ENCODE results near the gene USP3.
A peak's percentile ranks its signal among the peaks of the same experiment; 100 is the strongest.
"Not testable (repeated sequence)": the region's sequence is repeated elsewhere in the genome, so short reads cannot be mapped to it uniquely, and the experiment has no call there.

Gene USP3

GRCh38 chr15:63528138-63528659, 23.8 kb downstream of the USP3 start:
- Mint-ChIP-seq H3K27ac (peak overlapping the region; percentile 68), H3K4me1 (ENCODE audit: low read depth) (peaks cover 98% of the 10 kb centered on the region), H3K9me3 (ENCODE audit: low read depth) (no peaks in the 10 kb centered on the region), H3K4me3 (peak overlapping the region; percentile 51), H3K27me3 (no peaks in the 10 kb centered on the region), H3K36me3 (peaks cover 5% of the 10 kb centered on the region)

GRCh38 chr15:63530235-63530634, 25.8 kb downstream of the USP3 start:
- H3K27me3 Mint-ChIP-seq, result no peaks in the 10 kb centered on the region
- peak overlapping the region; percentile 81 for H3K27ac Mint-ChIP-seq
- H3K36me3 Mint-ChIP-seq, result peaks cover 3% of the 10 kb centered on the region
- peaks cover 94% of the 10 kb centered on the region for H3K4me1 Mint-ChIP-seq (ENCODE audit: low read depth)
- no peak overlapping the region for H3K4me3 Mint-ChIP-seq
- no peaks in the 10 kb centered on the region for H3K9me3 Mint-ChIP-seq (ENCODE audit: low read depth)

- peaks cover 94% of the 10 kb centered on the region for H3K4me1 Mint-ChIP-seq (ENCODE audit: low read depth)
- H3K9me3 Mint-ChIP-seq (ENCODE audit: low read depth), result no peaks in the 10 kb centered on the region
- H3K27ac Mint-ChIP-seq, result peak overlapping the region; percentile 81
- H3K36me3 Mint-ChIP-seq, result peaks cover 3% of the 10 kb centered on the region
- no peaks in the 10 kb centered on the region for H3K27me3 Mint-ChIP-seq
- H3K4me3 Mint-ChIP-seq, result peak overlapping the region; percentile 31
These were observed 26.4 kb downstream of the USP3 start for GRCh38 chr15:63530752-63531299.

- Mint-ChIP-seq H3K36me3 (peaks cover 1% of the 10 kb centered on the region), H3K4me3 (no peak overlapping the region), H3K27me3 (no peaks in the 10 kb centered on the region), H3K4me1 (ENCODE audit: low read depth) (peaks cover 92% of the 10 kb centered on the region), H3K27ac (no peak overlapping the region), H3K9me3 (ENCODE audit: low read depth) (no peaks in the 10 kb centered on the region)
These were observed 27.2 kb downstream of the USP3 start for GRCh38 chr15:63531586-63531985.

GRCh38 chr15:63532307-63532744, 27.9 kb downstream of the USP3 start:
- no peaks in the 10 kb centered on the region for H3K36me3 Mint-ChIP-seq

GRCh38 chr15:63534888-63535287, 30.5 kb downstream of the USP3 start:
- H3K27ac Mint-ChIP-seq; H3K9me3 Mint-ChIP-seq (ENCODE audit: low read depth); H3K4me3 Mint-ChIP-seq; H3K36me3 Mint-ChIP-seq; H3K27me3 Mint-ChIP-seq: not testable (repeated sequence)
- H3K4me1 Mint-ChIP-seq (ENCODE audit: low read depth), result peaks cover 73% of the 10 kb centered on the region

More at GRCh38 chr15:63532307-63532744, 27.9 kb downstream of the USP3 start:
- H3K27me3 Mint-ChIP-seq, result no peaks in the 10 kb centered on the region
- H3K27ac Mint-ChIP-seq, result peak overlapping the region; percentile 29
- H3K9me3 Mint-ChIP-seq (ENCODE audit: low read depth), result no peaks in the 10 kb centered on the region
- H3K4me1 Mint-ChIP-seq (ENCODE audit: low read depth), result peaks cover 87% of the 10 kb centered on the region
- no peak overlapping the region for H3K4me3 Mint-ChIP-seq

GRCh38 chr15:63535689-63536088, 31.3 kb downstream of the USP3 start:
- Mint-ChIP-seq H3K27me3 (no peaks in the 10 kb centered on the region), H3K36me3 (no peaks in the 10 kb centered on the region)

GRCh38 chr15:63538876-63539275, 34.5 kb downstream of the USP3 start:
- Mint-ChIP-seq H3K27ac (no peak overlapping the region), H3K27me3 (no peaks in the 10 kb centered on the region), H3K4me3 (no peak overlapping the region), H3K9me3 (ENCODE audit: low read depth) (no peaks in the 10 kb centered on the region), H3K36me3 (peaks cover 6% of the 10 kb centered on the region), H3K4me1 (ENCODE audit: low read depth) (peaks cover 63% of the 10 kb centered on the region)

More at GRCh38 chr15:63535689-63536088, 31.3 kb downstream of the USP3 start:
- Mint-ChIP-seq H3K9me3 (ENCODE audit: low read depth) (no peaks in the 10 kb centered on the region), H3K27ac (no peak overlapping the region), H3K4me3 (no peak overlapping the region), H3K4me1 (ENCODE audit: low read depth) (peaks cover 72% of the 10 kb centered on the region)

- H3K4me1 Mint-ChIP-seq (ENCODE audit: low read depth), result peaks cover 62% of the 10 kb centered on the region
- peak overlapping the region; percentile 62 for H3K27ac Mint-ChIP-seq
- no peaks in the 10 kb centered on the region for H3K27me3 Mint-ChIP-seq
- H3K36me3 Mint-ChIP-seq, result peaks cover 10% of the 10 kb centered on the region
- no peak overlapping the region for H3K4me3 Mint-ChIP-seq
- no peaks in the 10 kb centered on the region for H3K9me3 Mint-ChIP-seq (ENCODE audit: low read depth)
These were observed 35.1 kb downstream of the USP3 start for GRCh38 chr15:63539521-63539920.

GRCh38 chr15:63539998-63540397, 35.6 kb downstream of the USP3 start:
- Mint-ChIP-seq H3K27me3 (no peaks in the 10 kb centered on the region), H3K27ac (no peak overlapping the region), H3K36me3 (peaks cover 13% of the 10 kb centered on the region), H3K9me3 (ENCODE audit: low read depth) (no peaks in the 10 kb centered on the region), H3K4me1 (ENCODE audit: low read depth) (peaks cover 65% of the 10 kb centered on the region), H3K4me3 (no peak overlapping the region)

- no peaks in the 10 kb centered on the region for H3K27me3 Mint-ChIP-seq
- H3K4me1 Mint-ChIP-seq (ENCODE audit: low read depth), result peaks cover 64% of the 10 kb centered on the region
- peak overlapping the region; percentile 36 for H3K27ac Mint-ChIP-seq
- H3K36me3 Mint-ChIP-seq, result peaks cover 13% of the 10 kb centered on the region
- H3K9me3 Mint-ChIP-seq (ENCODE audit: low read depth), result no peaks in the 10 kb centered on the region
- H3K4me3 Mint-ChIP-seq, result no peak overlapping the region
These were observed 36.1 kb downstream of the USP3 start for GRCh38 chr15:63540449-63540848.

- Mint-ChIP-seq H3K36me3 (peaks cover 13% of the 10 kb centered on the region), H3K9me3 (ENCODE audit: low read depth) (no peaks in the 10 kb centered on the region), H3K4me1 (ENCODE audit: low read depth) (peaks cover 50% of the 10 kb centered on the region), H3K27me3 (no peaks in the 10 kb centered on the region), H3K4me3 (peak overlapping the region; percentile 24), H3K27ac (peak overlapping the region; percentile 74)
These were observed 40.0 kb downstream of the USP3 start for GRCh38 chr15:63544258-63545026.

GRCh38 chr15:63545520-63545919, 41.1 kb downstream of the USP3 start:
- Mint-ChIP-seq H3K36me3 (peaks cover 13% of the 10 kb centered on the region), H3K4me1 (ENCODE audit: low read depth) (peaks cover 46% of the 10 kb centered on the region), H3K9me3 (ENCODE audit: low read depth) (no peaks in the 10 kb centered on the region), H3K27ac (peak overlapping the region; percentile 46), H3K27me3 (no peaks in the 10 kb centered on the region), H3K4me3 (no peak overlapping the region)

GRCh38 chr15:63551400-63551799, 47.0 kb downstream of the USP3 start:
- Mint-ChIP-seq H3K4me3 (no peak overlapping the region), H3K9me3 (ENCODE audit: low read depth) (no peaks in the 10 kb centered on the region), H3K36me3 (peaks cover 2% of the 10 kb centered on the region), H3K4me1 (ENCODE audit: low read depth) (peaks cover 53% of the 10 kb centered on the region), H3K27me3 (no peaks in the 10 kb centered on the region), H3K27ac (no peak overlapping the region)

- no peaks in the 10 kb centered on the region for H3K9me3 Mint-ChIP-seq (ENCODE audit: low read depth)
- H3K4me3 Mint-ChIP-seq, result peak overlapping the region; percentile 30
- no peaks in the 10 kb centered on the region for H3K27me3 Mint-ChIP-seq
- H3K36me3 Mint-ChIP-seq, result peaks cover 8% of the 10 kb centered on the region
- peak overlapping the region; percentile 90 for H3K27ac Mint-ChIP-seq
- peaks cover 52% of the 10 kb centered on the region for H3K4me1 Mint-ChIP-seq (ENCODE audit: low read depth)
These were observed 49.0 kb downstream of the USP3 start for GRCh38 chr15:63553388-63553791.

Data from activated naive CD8-positive, alpha-beta T cell (primary cell).